Brain microvascular endothelial cell (primary cell): ENCODE results near the gene ADRA2C.

Source experiments
- DNase-seq: peaks from one replicate; pipeline ENCODE4 v3.0.0-alpha.2; 2020
- H3K27ac ChIP-seq: fragments of 250-450 bp; sonication (Bioruptor Pico); 2 replicates; pipeline ENCODE4 v1.5.1; 2020; ENCODE audit warnings: mild to moderate bottlenecking, moderate library complexity
- H3K27me3 ChIP-seq: fragments of 250-450 bp; sonication (Bioruptor Pico); replicated peaks from 2 replicates; pipeline ENCODE4 v1.5.1; 2020; ENCODE audit warnings: mild to moderate bottlenecking
- H3K36me3 ChIP-seq: fragments of 250-450 bp; sonication (Bioruptor Pico); replicated peaks from 2 replicates; pipeline ENCODE4 v1.5.1; 2020; ENCODE audit warnings: mild to moderate bottlenecking
- H3K4me3 ChIP-seq: 2 replicates; pipeline ENCODE4 v1.5.1; 2011; ENCODE audit warnings: low read depth, mild to moderate bottlenecking, control low read depth, low read length, moderate library complexity
- in situ Hi-C: cut with HindIII; loops from 2 replicates; pipeline ENCODE4 v1.10.0; 2017; ENCODE audit warnings: low sequenced_read_pairs, low pct_ligation_motif_present
- TF ChIP-seq, protein P1 (sequence below): IDR thresholded peaks from 2 replicates; pipeline ENCODE4 v1.5.1; 2011; ENCODE audit warnings: low read depth, mild to moderate bottlenecking, moderate library complexity, low read length, control low read depth, inconsistent platforms; ENCODE audit errors: missing control alignments

The ADRA2C gene

DNA sequence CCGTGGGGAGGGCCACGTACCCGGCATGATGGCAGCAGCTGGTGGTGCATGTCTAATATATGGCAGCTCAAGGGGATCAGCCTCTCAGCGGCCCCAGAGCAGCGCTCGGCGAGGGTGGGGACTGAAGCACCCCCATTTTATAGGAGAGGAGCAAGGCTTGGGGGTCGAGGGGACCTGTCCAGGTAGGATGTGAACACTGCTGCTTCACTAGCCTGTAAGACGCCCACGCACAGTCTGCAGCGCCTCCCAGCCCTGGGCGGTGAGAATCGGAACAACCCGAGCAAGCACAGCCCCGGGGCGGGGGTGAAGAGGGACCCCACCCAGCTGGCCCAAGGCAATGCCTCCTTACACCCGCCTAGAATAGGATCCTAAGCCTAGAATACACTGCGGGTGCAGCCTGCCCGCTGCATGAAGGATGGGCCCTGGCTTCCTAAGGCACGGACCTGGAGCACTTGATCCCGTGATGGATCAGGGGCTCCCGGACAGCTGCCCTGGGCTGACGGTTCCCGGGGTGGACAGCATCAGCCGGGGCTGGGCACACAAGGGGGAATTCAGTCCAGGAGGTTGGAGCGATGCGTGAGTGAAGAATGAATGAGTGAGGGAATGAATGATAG, 17.6 kb downstream of the ADRA2C start:
- H3K27me3 ChIP-seq = no peaks in the 10 kb centered on the region
- in situ Hi-C loops = no loop called here
- H3K4me3 ChIP-seq = no peak overlapping the region
- TF ChIP-seq, protein P1, sequence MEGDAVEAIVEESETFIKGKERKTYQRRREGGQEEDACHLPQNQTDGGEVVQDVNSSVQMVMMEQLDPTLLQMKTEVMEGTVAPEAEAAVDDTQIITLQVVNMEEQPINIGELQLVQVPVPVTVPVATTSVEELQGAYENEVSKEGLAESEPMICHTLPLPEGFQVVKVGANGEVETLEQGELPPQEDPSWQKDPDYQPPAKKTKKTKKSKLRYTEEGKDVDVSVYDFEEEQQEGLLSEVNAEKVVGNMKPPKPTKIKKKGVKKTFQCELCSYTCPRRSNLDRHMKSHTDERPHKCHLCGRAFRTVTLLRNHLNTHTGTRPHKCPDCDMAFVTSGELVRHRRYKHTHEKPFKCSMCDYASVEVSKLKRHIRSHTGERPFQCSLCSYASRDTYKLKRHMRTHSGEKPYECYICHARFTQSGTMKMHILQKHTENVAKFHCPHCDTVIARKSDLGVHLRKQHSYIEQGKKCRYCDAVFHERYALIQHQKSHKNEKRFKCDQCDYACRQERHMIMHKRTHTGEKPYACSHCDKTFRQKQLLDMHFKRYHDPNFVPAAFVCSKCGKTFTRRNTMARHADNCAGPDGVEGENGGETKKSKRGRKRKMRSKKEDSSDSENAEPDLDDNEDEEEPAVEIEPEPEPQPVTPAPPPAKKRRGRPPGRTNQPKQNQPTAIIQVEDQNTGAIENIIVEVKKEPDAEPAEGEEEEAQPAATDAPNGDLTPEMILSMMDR = peak; percentile 29
- H3K36me3 ChIP-seq = no peaks in the 10 kb centered on the region
- H3K27ac ChIP-seq = no peak overlapping the region
- DNase-seq = peak; percentile 11

DNA sequence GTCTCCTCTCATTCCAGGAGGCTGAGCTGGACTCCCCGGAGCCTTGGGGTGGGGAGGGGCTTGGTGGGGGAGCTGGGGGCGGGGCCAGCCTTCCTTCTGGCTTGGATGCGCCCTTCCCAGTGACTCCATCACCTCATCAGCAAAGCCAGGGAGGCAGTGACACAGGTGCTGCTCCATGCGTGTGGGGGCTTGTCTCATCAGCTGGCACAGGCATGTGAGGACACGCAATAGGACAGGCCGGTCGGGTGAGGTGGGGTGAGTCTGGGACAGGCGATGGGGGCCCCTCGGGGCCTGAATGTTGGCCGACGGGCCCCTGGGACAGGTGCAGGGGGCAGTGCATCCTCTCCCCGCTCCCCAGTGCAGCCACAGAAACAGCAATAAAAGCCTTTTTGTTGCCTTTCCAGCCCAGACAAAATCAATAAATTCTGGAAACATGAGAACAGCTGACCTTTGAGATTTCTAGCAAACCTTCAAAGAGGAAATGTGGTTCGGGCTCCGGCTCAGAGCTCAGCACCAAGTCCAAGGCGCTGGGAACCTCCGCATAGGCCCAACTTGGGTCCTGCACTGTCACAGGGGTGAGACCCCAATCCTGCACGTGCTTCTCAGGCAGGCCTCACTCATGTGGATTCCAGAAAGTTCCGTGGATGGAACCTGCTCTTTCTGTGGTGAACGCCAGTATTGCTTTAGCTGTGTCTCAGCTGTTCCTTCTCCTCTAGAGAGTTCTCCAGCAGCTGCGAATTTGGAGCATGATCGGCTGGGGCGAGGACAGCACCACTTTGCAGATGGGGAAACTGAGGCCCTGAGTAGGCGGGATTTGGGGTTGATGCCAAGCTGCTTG, 18.5 kb downstream of the ADRA2C start:
- no peak overlapping the region for H3K4me3 ChIP-seq
- no peaks in the 10 kb centered on the region for H3K36me3 ChIP-seq
- TF ChIP-seq, protein P1 = no peak
- in situ Hi-C loops = no loop called here
- no peak for DNase-seq
- H3K27ac ChIP-seq = no peak overlapping the region
- H3K27me3 ChIP-seq = no peaks in the 10 kb centered on the region

DNA sequence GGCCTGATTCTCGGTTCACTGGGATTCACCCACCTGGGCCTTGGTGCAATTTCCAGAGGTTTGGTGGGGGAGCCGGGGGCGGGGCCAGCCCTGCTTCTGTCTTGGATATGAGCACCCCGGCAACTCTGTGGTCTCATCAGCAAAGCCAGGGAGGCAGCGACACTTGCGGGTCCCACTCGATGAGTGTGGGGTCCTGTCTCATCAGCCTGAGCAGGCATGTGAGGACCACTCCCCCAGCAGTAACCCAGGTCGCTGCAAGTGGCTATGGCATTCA, 19.0 kb downstream of the ADRA2C start:
- DNase-seq = no peak
- Histone ChIP-seq H3K4me3 (no peak overlapping the region), H3K27ac (no peak overlapping the region), H3K36me3 (no peaks in the 10 kb centered on the region), H3K27me3 (no peaks in the 10 kb centered on the region)
- in situ Hi-C loops = no loop called here
- TF ChIP-seq, protein P1 = no peak

DNA sequence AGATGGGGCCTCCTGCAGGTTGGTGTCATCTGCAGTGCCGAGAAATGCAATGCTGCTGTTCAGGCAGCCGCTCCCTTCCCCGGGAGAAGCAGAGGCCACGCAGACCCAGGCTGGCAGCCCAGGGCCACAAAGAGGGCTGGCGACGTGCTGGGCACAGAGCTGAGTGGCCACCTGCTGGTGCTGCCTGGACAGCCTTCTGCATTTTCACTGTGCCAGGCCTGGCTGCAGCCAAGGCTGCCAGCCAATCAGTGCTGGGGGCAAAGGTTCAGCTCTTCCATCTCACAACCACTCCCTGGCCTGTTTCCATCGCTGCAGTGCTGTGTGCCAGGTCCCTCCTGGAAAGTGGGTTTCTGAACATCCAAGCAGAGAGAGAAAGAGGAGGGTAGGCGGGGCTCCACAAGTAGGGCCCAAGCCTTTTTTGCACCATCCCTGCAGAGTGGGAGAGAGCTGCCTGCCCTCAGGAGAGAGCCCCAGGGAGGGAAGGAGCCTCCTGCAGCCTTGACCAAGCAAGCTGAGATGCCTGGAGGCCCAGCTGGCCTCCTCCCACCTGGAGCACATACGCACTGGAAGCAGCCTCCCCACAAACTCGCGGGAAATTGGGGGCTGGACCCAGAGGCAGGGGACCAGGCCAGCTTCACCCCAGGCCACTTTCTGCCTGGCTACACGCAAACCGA, 20.1 kb downstream of the ADRA2C start:
- Histone ChIP-seq H3K4me3 (no peak overlapping the region), H3K36me3 (no peaks in the 10 kb centered on the region), H3K27ac (no peak overlapping the region), H3K27me3 (no peaks in the 10 kb centered on the region)
- TF ChIP-seq, protein P1 = no peak
- in situ Hi-C loops = no loop called here
- DNase-seq = no peak

DNA sequence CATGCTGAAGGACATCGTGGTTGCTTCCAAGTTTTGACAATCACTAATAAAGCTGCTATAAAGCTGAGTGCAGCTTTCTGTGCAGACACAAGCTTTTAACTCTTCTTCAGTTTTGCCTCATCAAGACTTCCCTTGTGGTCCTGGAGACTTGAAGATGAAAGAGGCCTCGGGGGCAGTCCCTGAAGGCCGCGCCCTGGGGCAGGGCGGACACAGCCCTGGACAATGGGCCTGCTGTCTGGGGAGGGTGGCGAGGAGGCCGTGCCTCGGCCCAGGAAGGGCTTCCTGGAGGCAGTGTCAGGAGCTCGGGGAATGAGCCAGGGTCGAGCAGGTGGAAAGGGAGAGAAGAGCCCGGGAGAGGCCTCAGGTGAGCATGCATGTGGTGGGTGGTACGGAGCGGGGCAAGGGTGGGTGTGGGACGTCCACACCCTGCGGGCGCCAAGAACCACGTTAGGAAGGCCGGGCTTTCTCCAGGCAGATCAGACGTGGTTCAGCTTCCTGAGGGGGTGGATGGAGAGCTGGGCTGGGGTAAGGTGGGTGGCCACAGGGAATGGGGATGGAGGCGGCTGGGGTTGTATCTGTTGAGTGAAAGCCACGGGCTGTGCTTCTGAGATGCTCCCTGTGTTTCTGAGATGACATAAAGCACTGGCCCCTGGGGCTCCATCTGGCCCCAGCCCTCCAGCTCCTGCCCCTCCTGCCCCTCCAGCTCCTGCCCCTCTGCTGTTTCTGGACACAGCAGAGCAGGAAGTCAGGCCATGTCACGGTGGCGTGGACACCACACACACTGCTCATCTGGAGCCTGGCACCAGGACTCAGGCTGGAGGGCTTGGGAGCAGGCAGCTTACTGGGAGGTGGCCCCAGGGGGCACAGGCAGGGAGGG, 21.5 kb downstream of the ADRA2C start:
- Histone ChIP-seq H3K36me3 (no peaks in the 10 kb centered on the region), H3K27me3 (no peaks in the 10 kb centered on the region), H3K27ac (no peak overlapping the region), H3K4me3 (no peak overlapping the region)
- in situ Hi-C loops = no loop called here
- TF ChIP-seq, protein P1 = no peak
- DNase-seq = no peak
